Endothelial cell of umbilical vein (primary cell): ENCODE measurements around the gene FHIT. TPM values are rescaled to one million over a fixed set of nuclear protein-coding genes. Genes with fewer than 3 reads are reported as not detected.

Experiments
- BruUV-seq: library from RNA; stranded (reverse); fragments of 400-500 nt; replicated peaks from 2 replicates; lab custom pipeline; 2021; lab: Mats Ljungman, UMichigan
- CTCF ChIA-PET: fragments of 300-600, 350-600 bp; sonication (Branson Sonifier 250); formaldehyde crosslinking; loops from one replicate; lab custom pipeline; 2021; ENCODE audit warnings: antibody characterized with exemption, inconsistent platforms; lab: Charles Lee
- POLR2A ChIA-PET: fragments of 300-600, 350-600 bp; sonication (Branson Sonifier 250); formaldehyde crosslinking; loops from one replicate; lab custom pipeline; 2021; ENCODE audit warnings: antibody characterized with exemption, inconsistent platforms; lab: Charles Lee
- DNase-seq: peaks from one replicate; pipeline ENCODE4 v3.0.0-alpha.2; 2011; ENCODE audit warnings: low read depth, low spot score
- FAIRE-seq: peaks from 2 replicates; lab custom pipeline; 2011; peaks lifted over from hg19 to GRCh38; lab: Jason Lieb, UNC
- H2AFZ ChIP-seq: 2 replicates; pipeline ENCODE4 v1.6.0; 2012; ENCODE audit warnings: low read depth, low read length, control low read depth, inconsistent platforms
- H3K27ac ChIP-seq: 2 replicates; pipeline ENCODE4 v1.5.1; 2011; ENCODE audit warnings: low read depth, mild to moderate bottlenecking, control low read depth, low read length, moderate library complexity; ENCODE audit not compliant: insufficient read depth
- H3K27me3 ChIP-seq, 2 experiments: 2 replicates each; pipeline versions ENCODE4 v1.6.0 to v1.6.1; 2011; ENCODE audit warnings: low read length in 2 of 2, mixed read lengths in 1 of 2; ENCODE audit not compliant: control insufficient read depth in 2 of 2, insufficient read depth in 2 of 2
- H3K36me3 ChIP-seq, 2 experiments: 2 replicates in 1 of 2; 3 replicates in 1 of 2; pipeline ENCODE4 v1.5.1; 2011; ENCODE audit warnings: low read length in 2 of 2, mild to moderate bottlenecking in 1 of 2, moderate library complexity in 1 of 2; ENCODE audit not compliant: control insufficient read depth in 2 of 2, insufficient read depth in 2 of 2; ENCODE audit errors: extremely low read depth in 1 of 2
- H3K4me1 ChIP-seq: 3 replicates; pipeline ENCODE4 v1.5.1; 2011; ENCODE audit warnings: mild to moderate bottlenecking, low read length; ENCODE audit not compliant: control insufficient read depth, insufficient read depth; ENCODE audit errors: extremely low read depth
- H3K4me2 ChIP-seq: 2 replicates; pipeline ENCODE4 v1.6.1; 2011; ENCODE audit warnings: low read length, control low read depth, mixed read lengths; ENCODE audit not compliant: insufficient read depth
- H3K4me3 ChIP-seq, 3 experiments: fragments of 200-600 bp in 1 of 3; sonication (generic), shearing (Covaris generic) in 1 of 3; replicated peaks in 1 of 3; 2 replicates each; pipeline ENCODE4 v1.5.1; 2011 to 2016; ENCODE audit warnings: control low read depth in 3 of 3, low read length in 3 of 3, mild to moderate bottlenecking in 2 of 3, inconsistent platforms in 1 of 3, low read depth in 1 of 3, moderate library complexity in 1 of 3; ENCODE audit not compliant: insufficient read depth in 1 of 3
- H3K79me2 ChIP-seq: 2 replicates; pipeline ENCODE4 v1.6.0; 2012; ENCODE audit warnings: low read length, inconsistent platforms; ENCODE audit not compliant: control insufficient read depth, insufficient read depth
- H3K9ac ChIP-seq: replicated peaks from 2 replicates; pipeline ENCODE3; 2011; ENCODE audit warnings: low read length, control low read depth; ENCODE audit not compliant: insufficient read depth; ENCODE audit errors: extremely low read depth
- H3K9me1 ChIP-seq: replicated peaks from 3 replicates; pipeline ENCODE4 v1.6.0; 2011; ENCODE audit warnings: mild to moderate bottlenecking, low read length; ENCODE audit not compliant: control insufficient read depth, insufficient read depth; ENCODE audit errors: extremely low read depth
- H3K9me3 ChIP-seq: replicated peaks from 2 replicates; pipeline ENCODE4 v1.5.1; 2012; ENCODE audit warnings: low read length, inconsistent platforms; ENCODE audit not compliant: control insufficient read depth, insufficient read depth
- H4K20me1 ChIP-seq: replicated peaks from 2 replicates; pipeline ENCODE3; 2011; ENCODE audit warnings: mild to moderate bottlenecking, low read length; ENCODE audit not compliant: control insufficient read depth, insufficient read depth; ENCODE audit errors: extremely low read depth
- CTCF ChIP-seq, 2 donors: IDR thresholded peaks; 1 replicate in 1 of 2; 2 replicates in 1 of 2; pipeline ENCODE4 v1.5.1; 2011; ENCODE audit warnings: low read length in 2 of 2, mild to moderate bottlenecking in 2 of 2, moderate library complexity in 2 of 2, control low read depth in 1 of 2, inconsistent platforms in 1 of 2, low read depth in 1 of 2; ENCODE audit not compliant: insufficient read depth in 1 of 2; ENCODE audit errors: extremely low read depth in 1 of 2
- EZH2 ChIP-seq: IDR thresholded peaks from 2 replicates; pipeline ENCODE4 v1.6.1; 2012; ENCODE audit warnings: borderline replicate concordance, low read depth, mild to moderate bottlenecking, moderate library complexity, low read length, inconsistent platforms; ENCODE audit not compliant: severe bottlenecking
- FOS ChIP-seq: IDR thresholded peaks from 2 replicates; pipeline ENCODE4 v1.6.1; 2011; ENCODE audit warnings: mild to moderate bottlenecking, low read length, moderate library complexity, borderline replicate concordance; ENCODE audit not compliant: insufficient read depth
- GATA2 ChIP-seq: IDR thresholded peaks from 2 replicates; pipeline ENCODE4 v1.7.0; 2011; ENCODE audit warnings: low read depth, mild to moderate bottlenecking, moderate library complexity, mixed read lengths, low read length; ENCODE audit not compliant: insufficient read length, insufficient read depth
- JUN ChIP-seq: IDR thresholded peaks from 2 replicates; pipeline ENCODE4 v1.6.1; 2011; ENCODE audit warnings: borderline replicate concordance, low read depth; ENCODE audit not compliant: insufficient read length, insufficient read depth
- MYC ChIP-seq: IDR thresholded peaks from one replicate; pipeline ENCODE4 v1.6.1; 2011; ENCODE audit warnings: mild to moderate bottlenecking, low read depth, low read length
- POLR2A ChIP-seq: IDR thresholded peaks from 2 replicates; pipeline ENCODE4 v1.6.1; 2012; ENCODE audit warnings: low read depth, mild to moderate bottlenecking, control low read depth, low read length
- POLR2AphosphoS5 ChIP-seq: IDR thresholded peaks from 2 replicates; pipeline ENCODE4 v1.6.1; 2012; ENCODE audit warnings: low read depth, mild to moderate bottlenecking, control low read depth, low read length, moderate library complexity; ENCODE audit not compliant: insufficient read depth
- dilution Hi-C: fragments of 300-500 bp; cut with MboI; formaldehyde crosslinking; loops from one replicate; pipeline ENCODE4 v1.15.0; 2019; ENCODE audit warnings: low sequenced_read_pairs; ENCODE audit not compliant: extremely low pct_ligation_motif_present
- intact Hi-C: fragments of 100-400 bp; cut with micrococcal nuclease; formaldehyde crosslinking; loops from one replicate; pipeline ENCODE4 v1.10.0; 2022
- polyA plus RNA-seq, 4 experiments: library from polyadenylated mRNA; depleted of rRNA in 3 of 4; stranded (reverse) in 3 of 4; unstranded in 1 of 4; fragments of >200 nt; gene quantifications; 2 replicates each; pipeline versions ENCODE4 v1.2.1 to v1.2.3, GENCODE V29; 2011 to 2012; ENCODE audit warnings: missing spikeins in 1 of 4
- total RNA-seq: library from RNA; stranded (reverse); gene quantifications from 2 replicates; pipeline ENCODE4 v1.2.3, GENCODE V29; 2021
- TF ChIP-seq, protein P1 (sequence below): IDR thresholded peaks from 2 replicates; pipeline ENCODE4 v1.6.1; 2011; ENCODE audit not compliant: insufficient read depth, insufficient read length

FHIT gene
- total and polyA plus RNA-seq, 2 donors (not counting 3 experiments of a cell fraction or from before 2014, with no cell fraction given), result 0.47 to 2.2 TPM

DNA sequence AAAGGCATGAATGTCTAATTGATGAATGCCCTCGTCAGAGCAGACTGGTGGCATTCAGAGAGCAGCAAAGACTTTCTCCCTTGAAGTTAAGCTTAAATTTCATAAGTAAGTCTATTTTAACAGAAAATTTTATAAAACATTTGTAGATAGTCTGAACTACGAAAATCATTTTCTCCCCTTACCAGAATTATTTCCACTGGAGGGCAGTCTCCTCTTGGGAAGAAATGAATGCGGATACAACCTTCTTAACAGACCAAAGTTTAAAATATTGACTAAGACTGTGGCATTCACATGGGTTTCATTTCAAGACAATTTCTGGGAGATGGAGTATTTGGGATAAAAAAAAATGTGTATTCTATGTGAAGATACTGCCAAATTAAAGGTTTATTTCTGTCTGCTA lies 669.0 kb downstream of the FHIT start:
- dilution Hi-C loops, result no loop called here
- no TSS peak for BruUV-seq

More for the DNA sequence above, 669.0 kb downstream of the FHIT start:
- H2AFZ ChIP-seq, result no peak overlapping the region
- CTCF ChIA-PET, result no interaction called here
- no peak overlapping the region for H3K27ac ChIP-seq
- no peak overlapping the region for H3K4me3 ChIP-seq
- H3K36me3 ChIP-seq, result no peaks in the 10 kb centered on the region
- TF ChIP-seq MYC (no peak), POLR2A (no peak), POLR2AphosphoS5 (no peak), EZH2 (no peak), FOS (no peak), JUN (no peak), CTCF (IDR thresholded peaks at IDR 0.05; ENCODE audit: extremely low read depth in 1 of 2, insufficient read depth in 1 of 2, low read depth in 1 of 2, low read length in 2 of 2) (no peak), GATA2 (no peak)
- TF ChIP-seq, protein P1, sequence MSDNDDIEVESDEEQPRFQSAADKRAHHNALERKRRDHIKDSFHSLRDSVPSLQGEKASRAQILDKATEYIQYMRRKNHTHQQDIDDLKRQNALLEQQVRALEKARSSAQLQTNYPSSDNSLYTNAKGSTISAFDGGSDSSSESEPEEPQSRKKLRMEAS, result no peak
- H3K79me2 ChIP-seq, result no peaks in the 10 kb centered on the region
- intact Hi-C loops, result no loop called here
- H4K20me1 ChIP-seq, result no peaks in the 10 kb centered on the region
- H3K9me3 ChIP-seq, result no peaks in the 10 kb centered on the region
- POLR2A ChIA-PET, result no interaction called here
- H3K4me1 ChIP-seq, result no peaks in the 10 kb centered on the region
- H3K9ac ChIP-seq, result no peak overlapping the region
- DNase-seq (no peak), FAIRE-seq (no peak)
- H3K27me3 ChIP-seq, result no peaks in the 10 kb centered on the region
- H3K4me2 ChIP-seq, result no peak overlapping the region
- H3K9me1 ChIP-seq, result no peaks in the 10 kb centered on the region
